Smooth muscle cell (in vitro differentiated cells): ENCODE results near the gene SRP9. TPM values are rescaled to one million over a fixed set of nuclear protein-coding genes. Genes with fewer than 3 reads are reported as not detected.

Experiments used
- DNase-seq: peaks from one replicate; lab custom pipeline; 2025; ENCODE audit not compliant: unreplicated experiment; lab: John Stamatoyannopoulos, UW
- H2AFZ ChIP-seq: fragments of 200-600 bp; sonication (generic); 2 replicates; pipeline ENCODE4 v1.6.0; 2016; ENCODE audit warnings: antibody characterized with exemption, low read depth, mild to moderate bottlenecking
- H3F3A ChIP-seq: fragments of 200-600 bp; sonication (generic); 2 replicates; pipeline ENCODE4 v1.6.0; 2017; ENCODE audit warnings: antibody characterized with exemption, low read depth
- H3K27ac ChIP-seq: fragments of 200-600 bp; sonication (generic); 2 replicates; pipeline ENCODE4 v1.5.1; 2016; ENCODE audit warnings: low read depth, mild to moderate bottlenecking
- H3K27me3 ChIP-seq: fragments of 200-600 bp; sonication (generic); 2 replicates; pipeline ENCODE4 v1.6.1; 2016; ENCODE audit warnings: low read depth, mild to moderate bottlenecking
- H3K36me3 ChIP-seq: fragments of 200-600 bp; sonication (generic); 2 replicates; pipeline ENCODE4 v1.5.1; 2016; ENCODE audit warnings: low read depth
- H3K4me1 ChIP-seq: fragments of 200-600 bp; sonication (generic); 2 replicates; pipeline ENCODE4 v1.5.1; 2016; ENCODE audit warnings: low read depth
- H3K4me2 ChIP-seq: fragments of 200-600 bp; sonication (generic); 2 replicates; pipeline ENCODE4 v1.6.0; 2016; ENCODE audit warnings: mild to moderate bottlenecking
- H3K4me3 ChIP-seq: fragments of 200-600 bp; sonication (generic); 2 replicates; pipeline ENCODE4 v1.5.1; 2016; ENCODE audit warnings: mild to moderate bottlenecking
- H3K79me2 ChIP-seq: fragments of 200-600 bp; sonication (generic); 2 replicates; pipeline ENCODE4 v1.6.0; 2016; ENCODE audit warnings: low read depth, mild to moderate bottlenecking
- H3K9ac ChIP-seq: fragments of 200-600 bp; sonication (generic); 2 replicates; pipeline ENCODE4 v1.6.0; 2016; ENCODE audit warnings: low read depth
- H3K9me3 ChIP-seq: fragments of 200-600 bp; sonication (generic); replicated peaks from 2 replicates; pipeline ENCODE4 v1.5.1; 2016; ENCODE audit warnings: low read depth
- H4K20me1 ChIP-seq: fragments of 200-600 bp; sonication (generic); 2 replicates; pipeline ENCODE4 v1.6.0; 2016; ENCODE audit warnings: low read depth
- WGBS: methylation state at CpG from one replicate; pipeline ENCODE4 v1.1.7; 2016; ENCODE audit warnings: low lambda C conversion rate; 5-methylcytosine and 5-hydroxymethylcytosine counted together
- polyA plus RNA-seq: library from polyadenylated mRNA; unstranded; fragments of >200 nt; fragmentation: Nextera tagmentation; extraction: Ambion mirVana; gene quantifications from 2 replicates; pipeline ENCODE4 v1.2.1, GENCODE V29; 2016
- total RNA-seq: library from RNA; depleted of rRNA; stranded (reverse); fragments of >200 nt; gene quantifications from 2 replicates; pipeline ENCODE4 v1.2.3, GENCODE V29; 2014
- TF ChIP-seq, protein P1 (sequence below): fragments of 200-600 bp; sonication (generic); IDR thresholded peaks from 2 replicates; pipeline ENCODE4 v1.5.1; 2017; ENCODE audit warnings: borderline replicate concordance, mild to moderate bottlenecking, antibody characterized with exemption; ENCODE audit not compliant: insufficient read depth, poor library complexity, severe bottlenecking

SRP9 gene
- total and polyA plus RNA-seq, 2 experiments from 2014 or later = 301 to 394 TPM

DNA sequence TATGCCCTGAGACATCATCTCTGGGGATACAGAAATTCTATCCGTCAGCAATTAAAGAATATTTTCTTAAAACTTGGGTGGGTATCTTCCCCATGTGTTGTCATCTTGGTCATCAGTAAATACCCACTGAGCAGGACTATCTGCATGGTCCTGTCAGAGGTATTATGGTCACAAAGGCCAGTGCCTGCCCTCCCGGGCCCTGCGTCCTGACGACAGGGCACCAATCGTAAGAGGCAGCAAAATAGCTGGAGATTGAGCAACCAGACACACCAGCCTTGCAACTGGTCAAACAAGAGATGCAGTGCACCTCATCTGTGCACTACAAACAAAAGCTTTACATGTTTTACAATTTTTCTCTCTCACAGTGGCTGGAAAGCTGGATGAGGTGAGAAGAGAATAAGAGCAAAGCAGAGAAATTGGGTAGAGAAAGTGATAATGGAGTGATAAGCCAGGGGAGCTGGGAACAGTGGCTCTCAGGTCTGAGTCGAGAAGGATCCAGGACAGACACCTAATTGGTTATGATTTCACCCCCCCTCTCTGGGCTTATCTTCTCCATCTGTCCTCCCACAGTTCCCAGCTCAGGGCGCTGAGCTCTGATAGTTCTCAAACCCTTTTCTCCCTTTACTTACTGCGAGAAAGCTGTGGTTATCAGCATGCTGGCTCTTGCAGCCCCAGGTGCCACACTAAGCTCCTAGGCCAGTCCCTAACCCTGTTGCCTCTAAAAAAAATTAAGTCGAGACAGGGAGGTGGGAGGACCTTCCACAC is 8.8 kb upstream of the SRP9 start:
- Histone ChIP-seq H3K79me2 (no peaks in the 10 kb centered on the region), H3K4me2 (no peak overlapping the region), H3K27me3 (no peaks in the 10 kb centered on the region), H3K36me3 (no peaks in the 10 kb centered on the region), H3K9me3 (no peaks in the 10 kb centered on the region), H2AFZ (no peak overlapping the region), H3K4me1 (peaks cover 27% of the 10 kb centered on the region), H3K27ac (peak overlapping the region; percentile 86), H4K20me1 (no peaks in the 10 kb centered on the region), H3F3A (peaks cover 40% of the 10 kb centered on the region), H3K9ac (no peak overlapping the region), H3K4me3 (no peak overlapping the region)
- WGBS = 43% methylated on average over 9 of the region's 9 CpGs
- TF ChIP-seq, protein P1, sequence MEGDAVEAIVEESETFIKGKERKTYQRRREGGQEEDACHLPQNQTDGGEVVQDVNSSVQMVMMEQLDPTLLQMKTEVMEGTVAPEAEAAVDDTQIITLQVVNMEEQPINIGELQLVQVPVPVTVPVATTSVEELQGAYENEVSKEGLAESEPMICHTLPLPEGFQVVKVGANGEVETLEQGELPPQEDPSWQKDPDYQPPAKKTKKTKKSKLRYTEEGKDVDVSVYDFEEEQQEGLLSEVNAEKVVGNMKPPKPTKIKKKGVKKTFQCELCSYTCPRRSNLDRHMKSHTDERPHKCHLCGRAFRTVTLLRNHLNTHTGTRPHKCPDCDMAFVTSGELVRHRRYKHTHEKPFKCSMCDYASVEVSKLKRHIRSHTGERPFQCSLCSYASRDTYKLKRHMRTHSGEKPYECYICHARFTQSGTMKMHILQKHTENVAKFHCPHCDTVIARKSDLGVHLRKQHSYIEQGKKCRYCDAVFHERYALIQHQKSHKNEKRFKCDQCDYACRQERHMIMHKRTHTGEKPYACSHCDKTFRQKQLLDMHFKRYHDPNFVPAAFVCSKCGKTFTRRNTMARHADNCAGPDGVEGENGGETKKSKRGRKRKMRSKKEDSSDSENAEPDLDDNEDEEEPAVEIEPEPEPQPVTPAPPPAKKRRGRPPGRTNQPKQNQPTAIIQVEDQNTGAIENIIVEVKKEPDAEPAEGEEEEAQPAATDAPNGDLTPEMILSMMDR = no peak
- DNase-seq = no peak

DNA sequence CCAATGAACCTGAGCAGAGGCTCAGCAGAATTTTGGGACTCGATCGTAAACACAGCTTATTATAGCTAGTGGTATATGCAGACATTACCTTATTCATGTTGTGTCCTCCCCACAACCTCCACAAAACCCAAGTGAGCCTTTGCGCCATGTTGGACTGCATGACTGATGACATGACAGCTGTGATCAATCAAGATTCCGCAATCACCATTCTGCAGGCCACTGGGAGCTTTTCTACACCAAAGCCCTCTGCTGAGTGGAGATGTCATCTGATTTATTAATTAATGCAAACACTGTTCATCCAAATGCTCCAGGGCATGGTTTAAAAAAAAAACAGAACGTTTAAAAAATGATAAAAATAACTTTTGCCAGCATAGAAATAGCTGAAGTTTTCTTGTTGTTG is 7.9 kb upstream of the SRP9 start:
- no peaks in the 10 kb centered on the region for H3K9me3 ChIP-seq
- 86% methylated on average over 5 of the region's 5 CpGs for WGBS
- H3K36me3 ChIP-seq = no peaks in the 10 kb centered on the region
- H4K20me1 ChIP-seq = no peaks in the 10 kb centered on the region
- H3K9ac ChIP-seq = no peak overlapping the region
- peaks cover 43% of the 10 kb centered on the region for H3F3A ChIP-seq
- no peak for DNase-seq
- H2AFZ ChIP-seq = no peak overlapping the region
- TF ChIP-seq, protein P1 = no peak
- no peak overlapping the region for H3K27ac ChIP-seq
- peaks cover 25% of the 10 kb centered on the region for H3K4me1 ChIP-seq
- no peak overlapping the region for H3K4me3 ChIP-seq
- no peak overlapping the region for H3K4me2 ChIP-seq
- no peaks in the 10 kb centered on the region for H3K79me2 ChIP-seq
- H3K27me3 ChIP-seq = no peaks in the 10 kb centered on the region

DNA sequence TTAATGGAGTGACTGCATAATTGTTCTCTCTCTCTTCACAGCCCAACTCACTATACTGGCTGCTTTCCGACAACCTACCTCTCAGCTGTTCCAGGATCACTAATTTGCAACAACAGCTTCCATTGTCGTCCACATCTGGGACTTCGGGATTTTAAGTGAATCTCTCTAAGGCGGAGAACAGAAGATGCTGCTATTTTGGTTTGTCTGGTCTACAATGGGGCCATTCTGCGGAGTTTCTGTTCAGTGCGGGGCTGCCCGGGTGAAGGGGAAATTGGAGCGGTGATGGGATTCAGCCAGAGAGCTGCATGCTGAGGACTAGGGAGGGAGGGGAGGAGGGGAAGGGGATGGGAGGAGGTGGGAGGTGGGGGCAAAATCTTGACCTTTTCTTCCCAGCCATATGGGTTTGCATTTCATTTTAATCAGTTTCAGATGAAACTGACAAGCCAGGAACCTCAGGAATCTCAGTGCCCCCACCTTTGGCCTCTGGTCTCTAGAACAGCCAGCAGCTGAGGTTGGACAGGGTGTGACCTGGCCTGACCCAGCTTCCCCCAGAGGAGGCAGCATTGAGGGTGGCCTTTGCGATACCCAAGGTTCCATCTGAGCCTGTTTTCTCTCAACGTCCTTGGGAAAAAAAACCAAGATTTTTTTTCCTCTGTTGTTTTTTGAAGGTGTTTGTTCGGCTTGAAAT is 6.9 kb upstream of the SRP9 start:
- no peaks in the 10 kb centered on the region for H3K27me3 ChIP-seq
- whole genome bisulfite sequencing = 63% methylated on average over 11 of the region's 11 CpGs
- H3K4me1 ChIP-seq = peaks cover 25% of the 10 kb centered on the region
- DNase-seq = no peak
- H3K4me3 ChIP-seq = no peak overlapping the region
- H3K36me3 ChIP-seq = no peaks in the 10 kb centered on the region
- H3K27ac ChIP-seq = no peak overlapping the region
- no peaks in the 10 kb centered on the region for H3K9me3 ChIP-seq
- H3F3A ChIP-seq = peaks cover 47% of the 10 kb centered on the region
- no peaks in the 10 kb centered on the region for H3K79me2 ChIP-seq
- H4K20me1 ChIP-seq = no peaks in the 10 kb centered on the region
- TF ChIP-seq, protein P1 = no peak
- peak overlapping the region; percentile 27 for H3K4me2 ChIP-seq
- no peak overlapping the region for H3K9ac ChIP-seq
- H2AFZ ChIP-seq = no peak overlapping the region
